PC-9 (cell line): ENCODE data around the gene DLG2.

ENCODE experiments used
- EZH2 ChIP-seq: fragments of 200-600 bp; sonication (generic); IDR thresholded peaks from 2 replicates; pipeline ENCODE4 v1.8.0; 2017; ENCODE audit warnings: antibody characterized with exemption, low read depth
- TF ChIP-seq, protein P1 (sequence below): fragments of 200-600 bp; sonication (generic); conservative IDR thresholded peaks from 2 replicates; pipeline ENCODE4 v1.6.1; 2017; ENCODE audit warnings: mixed run types, antibody characterized with exemption, mild to moderate bottlenecking, moderate library complexity

DNA sequence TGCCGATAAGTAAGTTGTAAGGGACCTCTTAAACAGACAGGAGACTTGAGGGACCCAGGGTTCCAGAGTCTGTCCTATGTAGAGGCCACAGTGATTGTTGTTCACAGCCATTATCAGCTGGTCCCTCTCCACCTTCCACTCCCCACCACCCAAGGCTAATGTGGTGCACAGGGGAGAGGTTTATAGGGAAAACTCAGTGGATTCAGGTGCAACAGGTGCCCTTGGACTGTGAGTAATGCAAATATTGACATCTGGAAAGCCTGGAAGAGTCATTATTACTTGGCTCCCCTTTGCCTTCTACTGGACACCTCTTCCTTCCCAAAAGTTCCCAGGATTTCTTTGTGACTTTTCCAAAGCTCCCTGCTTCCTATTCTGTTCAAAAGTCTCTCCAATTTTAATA, 1899.9 kb downstream of the DLG2 start:
- no peak for TF ChIP-seq EZH2
- TF ChIP-seq, protein P1, sequence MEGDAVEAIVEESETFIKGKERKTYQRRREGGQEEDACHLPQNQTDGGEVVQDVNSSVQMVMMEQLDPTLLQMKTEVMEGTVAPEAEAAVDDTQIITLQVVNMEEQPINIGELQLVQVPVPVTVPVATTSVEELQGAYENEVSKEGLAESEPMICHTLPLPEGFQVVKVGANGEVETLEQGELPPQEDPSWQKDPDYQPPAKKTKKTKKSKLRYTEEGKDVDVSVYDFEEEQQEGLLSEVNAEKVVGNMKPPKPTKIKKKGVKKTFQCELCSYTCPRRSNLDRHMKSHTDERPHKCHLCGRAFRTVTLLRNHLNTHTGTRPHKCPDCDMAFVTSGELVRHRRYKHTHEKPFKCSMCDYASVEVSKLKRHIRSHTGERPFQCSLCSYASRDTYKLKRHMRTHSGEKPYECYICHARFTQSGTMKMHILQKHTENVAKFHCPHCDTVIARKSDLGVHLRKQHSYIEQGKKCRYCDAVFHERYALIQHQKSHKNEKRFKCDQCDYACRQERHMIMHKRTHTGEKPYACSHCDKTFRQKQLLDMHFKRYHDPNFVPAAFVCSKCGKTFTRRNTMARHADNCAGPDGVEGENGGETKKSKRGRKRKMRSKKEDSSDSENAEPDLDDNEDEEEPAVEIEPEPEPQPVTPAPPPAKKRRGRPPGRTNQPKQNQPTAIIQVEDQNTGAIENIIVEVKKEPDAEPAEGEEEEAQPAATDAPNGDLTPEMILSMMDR: no peak
